ENCODE data around the gene HPCA.

Gene HPCA

GRCh38 chr1:32924881-32925344 lies 38.6 kb downstream of the HPCA start:
- peaks cover 0 to 20% (median 9%) of the 10 kb centered on the region in 4 donors for H3K4me1 ChIP-seq
- H3K9me3 ChIP-seq = no peaks in the 10 kb centered on the region
- peaks cover 0 to 22% of the 10 kb centered on the region in 2 donors for H3K27me3 ChIP-seq
- peak overlapping the region in 1 of 2 donors; percentile 1 for H3K4me3 ChIP-seq
- H3K27ac ChIP-seq = no peak overlapping the region
- intact Hi-C loops (cut with DNase I; ENCODE audit: low total_unique reads) = no loop called here
- no peaks in the 10 kb centered on the region for H3K36me3 ChIP-seq
- no peak for DNase-seq
- TF ChIP-seq CTCF (IDR thresholded peaks at IDR 0.05) = no peak

DNA sequence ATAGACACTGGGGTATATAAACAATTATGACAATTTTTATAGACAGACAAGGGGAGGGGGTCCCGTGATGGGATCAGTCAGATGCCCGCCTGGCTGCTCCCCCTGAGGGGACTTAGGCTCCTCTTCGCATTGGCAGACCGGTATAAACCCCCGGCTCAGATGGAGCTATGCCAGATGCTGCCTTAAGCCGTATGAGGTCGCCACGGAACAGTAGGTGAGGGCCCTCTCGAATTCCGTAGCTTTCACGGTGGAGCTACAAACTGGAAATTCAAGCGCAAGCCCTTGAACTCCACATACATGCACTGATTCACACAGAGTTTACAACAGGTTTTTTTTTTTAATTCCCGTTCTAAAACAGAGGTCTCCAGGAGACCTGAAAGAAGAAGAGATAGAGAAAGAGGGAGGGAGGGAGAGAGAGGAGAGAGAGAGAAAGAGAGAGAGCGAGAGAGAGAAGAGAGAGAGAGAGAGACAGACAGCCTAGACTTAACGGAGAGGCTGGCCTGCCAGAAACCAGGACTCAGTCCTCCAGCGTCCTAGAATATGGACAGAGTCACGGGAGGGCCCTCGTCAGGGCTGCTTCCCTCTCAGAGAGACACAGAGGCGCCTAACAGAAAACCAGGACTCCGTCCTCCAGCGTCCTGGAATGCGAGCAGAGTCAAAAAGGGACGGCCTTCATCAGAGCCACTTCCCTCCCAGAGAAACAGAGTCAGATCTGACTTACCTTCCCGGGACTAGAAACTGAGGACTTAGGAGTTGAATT lies 39.3 kb downstream of the HPCA start:
- Histone ChIP-seq H3K27me3 (peaks cover 0 to 22% of the 10 kb centered on the region in 2 donors), H3K36me3 (no peaks in the 10 kb centered on the region), H3K4me3 (no peak overlapping the region), H3K27ac (no peak overlapping the region), H3K9me3 (no peaks in the 10 kb centered on the region), H3K4me1 (peaks cover 0 to 18% (median 9%) of the 10 kb centered on the region in 4 donors)
- TF ChIP-seq CTCF (IDR thresholded peaks at IDR 0.05) = no peak
- DNase-seq = no peak
- intact Hi-C loops (cut with DNase I; ENCODE audit: low total_unique reads) = no loop called here

GRCh38 chr1:32926562-32926961 lies 40.3 kb downstream of the HPCA start:
- H3K27ac ChIP-seq = no peak overlapping the region
- H3K4me3 ChIP-seq = no peak overlapping the region
- H3K36me3 ChIP-seq = no peaks in the 10 kb centered on the region
- H3K27me3 ChIP-seq = peaks cover 0 to 22% of the 10 kb centered on the region in 2 donors
- no peak for DNase-seq
- H3K4me1 ChIP-seq = peaks cover 0 to 15% (median 6%) of the 10 kb centered on the region in 4 donors
- no peaks in the 10 kb centered on the region for H3K9me3 ChIP-seq
- intact Hi-C loops (cut with DNase I; ENCODE audit: low total_unique reads) = no loop called here
- no peak for TF ChIP-seq CTCF (IDR thresholded peaks at IDR 0.05)

DNA sequence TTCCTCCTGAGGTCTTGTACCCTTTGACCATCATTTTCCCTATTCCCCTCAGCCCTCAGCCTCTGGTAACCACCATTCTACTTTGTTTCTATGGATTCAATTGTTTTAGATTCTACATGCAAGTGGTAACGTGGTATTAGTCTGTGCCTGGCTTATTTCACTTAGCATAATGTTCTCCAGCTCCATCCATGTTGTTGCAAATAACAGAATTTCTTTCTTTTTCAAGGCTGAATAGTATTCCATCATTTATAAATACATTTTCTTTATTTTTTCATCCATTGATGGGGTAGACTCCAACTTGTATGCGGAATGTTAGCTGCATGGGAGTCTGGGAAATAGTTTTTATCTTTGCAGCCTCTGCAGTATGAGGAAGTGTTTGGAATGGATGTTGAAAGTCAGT lies 41.1 kb downstream of the HPCA start:
- Histone ChIP-seq H3K27me3 (peaks cover 0 to 22% of the 10 kb centered on the region in 2 donors), H3K9me3 (no peaks in the 10 kb centered on the region), H3K4me3 (no peak overlapping the region), H3K4me1 (peaks cover 0 to 15% (median 6%) of the 10 kb centered on the region in 4 donors), H3K36me3 (no peaks in the 10 kb centered on the region), H3K27ac (no peak overlapping the region)
- DNase-seq = no peak
- intact Hi-C loops (cut with DNase I; ENCODE audit: low total_unique reads) = no loop called here
- no peak for TF ChIP-seq CTCF (IDR thresholded peaks at IDR 0.05)

GRCh38 chr1:32928285-32928684 lies 42.0 kb downstream of the HPCA start:
- H3K36me3 ChIP-seq = no peaks in the 10 kb centered on the region
- H3K4me1 ChIP-seq = peaks cover 0 to 15% (median 6%) of the 10 kb centered on the region in 4 donors
- H3K27me3 ChIP-seq = peaks cover 0 to 18% of the 10 kb centered on the region in 2 donors
- intact Hi-C loops (cut with DNase I; ENCODE audit: low total_unique reads) = no loop called here
- no peaks in the 10 kb centered on the region for H3K9me3 ChIP-seq
- H3K27ac ChIP-seq = no peak overlapping the region
- no peak overlapping the region for H3K4me3 ChIP-seq
- DNase-seq = no peak
- no peak for TF ChIP-seq CTCF (IDR thresholded peaks at IDR 0.05)
